ENCODE measurements around the gene VCL.
"Not testable (repeated sequence)": the region's sequence is repeated elsewhere in the genome, so short reads cannot be mapped to it uniquely, and the experiment has no call there.

The VCL gene

GRCh38 chr10:73973427-73973826 is 24.5 kb upstream of the VCL start:
- no peak for DNase-seq

GRCh38 chr10:73974309-73974946 is 23.5 kb upstream of the VCL start:
- no peak for DNase-seq

- no peak for DNase-seq
These were observed 22.5 kb upstream of the VCL start for GRCh38 chr10:73975388-73975787.

GRCh38 chr10:73979141-73979808 is 18.6 kb upstream of the VCL start:
- no peak for DNase-seq

- DNase-seq = no peak
These were observed 18.0 kb upstream of the VCL start for GRCh38 chr10:73979809-73980433.

GRCh38 chr10:73981812-73982211 is 16.1 kb upstream of the VCL start:
- DNase-seq = no peak

GRCh38 chr10:73983096-73984047 is 14.5 kb upstream of the VCL start:
- DNase-seq = no peak

- no peak for DNase-seq
These were observed 8.2 kb upstream of the VCL start for GRCh38 chr10:73989594-73990150.

- DNase-seq = no peak
These were observed 6.6 kb upstream of the VCL start for GRCh38 chr10:73991203-73991883.

- peak; percentile 70 for DNase-seq
These were observed 6.1 kb upstream of the VCL start for GRCh38 chr10:73991884-73992245.

- peak; percentile 22 for DNase-seq
These were observed 4.8 kb upstream of the VCL start for GRCh38 chr10:73992899-73993788.

GRCh38 chr10:73995035-73995358 is 2.9 kb upstream of the VCL start:
- no peak for DNase-seq

- DNase-seq = no peak
These were observed 492 bp upstream of the VCL start for GRCh38 chr10:73997461-73997786.

GRCh38 chr10:73998623-73998928 is 660 bp downstream of the VCL start:
- no peak for DNase-seq

- DNase-seq = peak; percentile 19
These were observed 1.2 kb downstream of the VCL start for GRCh38 chr10:73998929-73999691.

GRCh38 chr10:73999703-74000102 is 1.8 kb downstream of the VCL start:
- DNase-seq = no peak

GRCh38 chr10:74000244-74000643 is 2.3 kb downstream of the VCL start:
- not testable (repeated sequence) for DNase-seq

GRCh38 chr10:74000892-74001669 is 3.2 kb downstream of the VCL start:
- DNase-seq = no peak

GRCh38 chr10:74006269-74006668 is 8.4 kb downstream of the VCL start:
- DNase-seq = no peak

GRCh38 chr10:74008212-74008731 is 10.4 kb downstream of the VCL start:
- DNase-seq = no peak
